ENCODE measurements around the gene FAM234A.

The FAM234A gene

DNA sequence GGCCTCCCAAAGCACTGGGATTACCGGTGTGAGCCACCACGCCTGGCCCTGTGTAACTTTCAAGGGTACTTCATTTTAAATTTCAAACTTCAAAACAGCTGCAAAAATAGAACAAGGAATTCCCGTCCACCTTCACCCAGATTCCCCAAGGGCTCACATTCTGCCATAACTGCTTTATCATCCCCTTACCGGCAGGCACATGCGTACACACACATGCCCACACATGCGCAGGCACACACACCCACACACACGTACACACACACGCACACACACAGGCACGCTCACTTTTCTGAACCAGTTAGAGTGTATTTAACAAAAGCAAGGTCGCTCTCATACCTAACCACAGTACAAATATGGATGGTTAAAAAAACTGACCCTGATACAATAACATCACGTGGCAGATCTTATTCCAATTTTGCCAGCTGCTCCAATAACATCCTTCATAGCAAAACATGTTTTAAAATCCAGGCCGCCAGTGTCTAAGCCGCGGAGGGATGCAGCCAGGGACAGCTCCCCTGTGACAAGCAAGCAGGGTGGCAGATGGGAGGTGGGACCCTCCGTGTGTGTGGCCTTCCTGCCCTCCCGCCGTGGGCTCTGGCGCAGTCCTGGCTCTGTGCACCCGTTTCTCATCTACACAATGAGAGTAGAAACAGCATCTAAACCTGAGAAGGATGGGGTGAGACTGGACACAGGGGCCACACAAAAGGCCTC, 71.5 kb downstream of the FAM234A start:
- peak; percentile 74 for DNase-seq

DNA sequence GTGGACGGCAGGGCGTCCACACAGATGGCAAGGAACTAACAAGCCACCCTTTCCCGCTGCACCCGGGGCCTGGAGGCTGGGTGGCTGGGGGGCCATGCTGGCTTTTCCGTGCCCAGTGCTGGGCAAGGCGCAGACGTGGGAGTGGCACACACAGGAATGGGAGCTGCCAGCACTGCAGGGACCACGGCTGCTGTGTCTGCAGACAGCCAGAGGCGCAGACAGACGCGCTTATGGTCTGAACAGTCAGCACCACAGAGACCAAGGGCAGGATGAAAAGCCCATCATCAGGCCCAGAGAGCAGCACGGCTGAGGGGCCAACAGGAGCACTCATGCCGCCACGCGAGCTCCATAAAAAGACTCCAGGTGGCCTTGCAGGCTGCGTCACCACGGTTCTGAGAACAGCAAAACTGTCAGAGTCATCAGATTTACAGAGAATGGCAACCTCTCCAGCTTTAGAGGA, 72.3 kb downstream of the FAM234A start:
- DNase-seq: no peak

DNA sequence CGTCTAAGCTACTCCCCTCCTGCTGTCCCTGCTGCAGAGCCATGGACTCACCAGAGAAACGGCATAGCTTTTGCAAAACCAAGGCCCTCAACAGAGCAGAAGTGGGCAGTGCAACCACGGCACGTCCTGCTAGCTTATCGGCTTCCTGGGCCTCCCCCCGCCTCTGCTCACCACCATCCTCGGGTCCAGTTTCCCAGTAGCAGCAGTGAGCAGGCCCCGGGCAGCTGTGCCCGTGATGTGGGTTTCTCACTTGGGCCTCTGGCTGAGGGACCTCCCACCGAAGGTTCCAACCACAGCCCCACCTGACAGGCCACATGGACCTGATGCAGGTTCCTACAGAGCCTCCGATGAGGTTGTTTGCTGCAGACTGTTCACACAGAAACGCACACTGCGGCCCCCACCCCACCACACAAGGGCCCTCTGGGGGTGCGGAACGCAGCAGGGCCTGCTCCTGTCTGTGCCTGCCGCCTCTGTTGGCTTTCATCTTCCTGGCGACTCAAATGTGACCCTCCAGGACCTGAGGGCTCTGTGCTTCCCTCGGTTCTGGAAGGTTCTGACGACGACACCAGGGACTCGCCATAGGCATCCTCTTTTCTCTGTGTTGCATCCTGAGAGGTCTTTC, 73.2 kb downstream of the FAM234A start:
- DNase-seq: no peak

DNA sequence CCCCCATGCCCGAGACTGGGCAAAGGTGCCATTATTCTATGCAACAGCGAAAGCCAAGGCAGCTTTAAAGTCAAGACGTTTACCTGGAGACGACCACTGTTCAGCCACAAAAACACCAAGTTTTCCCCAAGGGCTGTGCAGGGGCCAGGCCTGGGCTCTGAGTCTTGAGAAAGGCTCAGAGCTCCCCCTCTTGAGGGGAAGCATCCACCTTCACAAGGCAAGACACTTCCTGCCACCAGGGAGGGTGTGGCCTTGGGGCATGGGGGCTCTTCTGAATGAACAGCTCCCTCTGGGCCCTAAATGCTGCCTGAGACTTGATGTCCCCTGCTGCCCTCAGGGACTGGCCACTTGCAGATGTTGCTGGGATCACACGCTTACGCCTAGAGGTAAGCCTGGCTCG, 74.9 kb downstream of the FAM234A start:
- no peak for DNase-seq

DNA sequence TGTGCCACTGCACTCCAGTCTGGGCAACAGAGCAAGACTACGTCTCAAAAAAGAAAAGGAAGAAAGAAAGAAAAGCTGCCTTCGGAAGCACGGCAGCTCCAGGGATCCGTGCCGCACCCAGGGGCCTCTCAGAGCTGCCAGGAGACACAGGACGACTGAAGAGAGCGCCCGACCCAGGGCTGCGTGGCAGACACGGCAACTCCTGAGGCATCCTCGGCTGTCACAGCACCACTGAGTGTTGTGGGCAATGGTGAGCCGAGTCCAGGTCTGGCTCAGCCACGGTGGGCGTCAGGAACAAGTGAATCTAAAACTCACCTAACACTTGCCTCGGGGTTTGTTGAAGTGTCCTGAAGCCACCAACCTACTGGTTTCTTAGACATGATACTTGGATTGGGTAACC, 77.1 kb downstream of the FAM234A start:
- DNase-seq: no peak

DNA sequence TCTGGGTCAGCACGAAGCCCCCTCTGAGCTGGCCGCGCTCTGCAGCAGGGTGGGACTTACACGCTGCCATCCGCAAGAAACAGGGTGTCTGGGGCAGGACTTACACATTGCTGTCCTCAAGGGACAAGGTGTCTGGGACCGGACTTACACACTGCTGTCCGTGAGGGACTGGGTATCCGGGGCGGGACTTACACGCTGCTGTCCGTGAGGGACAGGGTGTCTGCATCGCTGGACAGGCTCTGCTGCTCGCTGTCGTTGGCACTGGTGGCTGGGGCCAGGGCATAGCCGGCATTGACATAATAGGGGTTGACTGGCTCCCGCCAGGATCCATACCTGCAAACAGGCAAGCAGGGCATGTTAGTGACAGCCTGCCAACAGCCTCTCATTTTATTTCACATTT, 79.7 kb downstream of the FAM234A start:
- DNase-seq: no peak

DNA sequence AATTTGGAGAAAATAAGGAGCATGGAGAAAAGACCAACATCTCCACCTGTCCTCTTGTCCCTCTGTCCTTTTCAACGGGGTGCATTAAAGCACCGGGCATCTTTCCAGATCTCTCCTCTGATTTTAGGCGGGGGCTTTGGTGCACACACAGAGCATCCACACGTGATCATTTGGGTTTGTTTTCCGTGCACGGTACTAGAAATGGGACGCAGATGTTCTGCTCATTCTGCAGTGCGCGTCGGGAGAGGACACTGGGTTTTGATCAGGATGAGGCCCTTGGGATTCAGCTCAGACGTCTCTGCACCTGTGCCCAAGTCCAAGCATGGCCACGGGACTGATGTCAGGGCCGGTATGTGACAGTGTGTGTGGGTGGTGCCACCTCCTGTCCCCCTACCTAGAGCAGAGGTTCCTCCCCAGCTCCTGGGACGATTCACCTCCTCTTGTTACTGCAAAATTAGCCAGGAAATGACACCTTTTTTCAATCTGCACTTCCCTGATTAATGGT, 80.2 kb downstream of the FAM234A start:
- DNase-seq: peak; percentile 28

Measured in NCI-H2171 (cell line).